Suprapubic skin (tissue), 4 donors: ENCODE data around the gene ITPR2.

ENCODE experiments used
- EP300 ChIP-seq: sonication (generic); formaldehyde crosslinking; IDR thresholded peaks from one replicate; pipeline ENCODE4 v1.6.1; 2017; ENCODE audit warnings: antibody characterized with exemption
- POLR2A ChIP-seq, 2 donors: fragments of 450-650 bp; IDR thresholded peaks; one replicate each; pipeline ENCODE4 v1.6.1; 2017; ENCODE audit warnings: antibody characterized with exemption in 2 of 2, mild to moderate bottlenecking in 2 of 2, moderate library complexity in 2 of 2
- POLR2AphosphoS5 ChIP-seq, 3 donors: sonication (generic); formaldehyde crosslinking; IDR thresholded peaks; one replicate each; pipeline ENCODE4 v1.6.1; 2017; ENCODE audit warnings: antibody characterized with exemption in 3 of 3
- TF ChIP-seq, protein P1 (sequence below), 2 donors: fragments of 200-600 bp in 1 of 2; fragments of 450-650 bp in 1 of 2; sonication (generic) in 1 of 2; IDR thresholded peaks; one replicate each; pipeline ENCODE4 v1.5.1; 2016 to 2019; ENCODE audit warnings: antibody characterized with exemption in 2 of 2, mild to moderate bottlenecking in 1 of 2, moderate library complexity in 1 of 2

DNA sequence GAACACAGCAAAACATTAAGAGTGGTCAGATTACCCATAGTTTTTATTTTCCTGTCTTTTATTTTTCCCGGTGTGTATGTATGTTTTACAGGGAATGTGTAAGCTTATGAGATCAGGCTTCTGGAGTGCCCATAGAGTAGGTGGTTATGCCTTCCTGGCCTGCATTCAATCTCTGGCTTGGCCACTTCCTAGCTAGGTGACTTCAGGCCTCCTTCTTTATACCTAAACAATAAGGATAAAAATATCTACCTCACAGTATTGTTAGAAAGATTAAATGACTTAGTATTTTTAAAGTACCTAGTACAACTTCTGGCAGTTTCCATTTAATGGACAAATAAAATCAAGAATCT lies 42.4 kb downstream of the ITPR2 start:
- TF ChIP-seq POLR2A (IDR thresholded peaks at IDR 0.05) (no peak), EP300 (no peak), POLR2AphosphoS5 (IDR thresholded peaks at IDR 0.05) (no peak)
- TF ChIP-seq, protein P1, sequence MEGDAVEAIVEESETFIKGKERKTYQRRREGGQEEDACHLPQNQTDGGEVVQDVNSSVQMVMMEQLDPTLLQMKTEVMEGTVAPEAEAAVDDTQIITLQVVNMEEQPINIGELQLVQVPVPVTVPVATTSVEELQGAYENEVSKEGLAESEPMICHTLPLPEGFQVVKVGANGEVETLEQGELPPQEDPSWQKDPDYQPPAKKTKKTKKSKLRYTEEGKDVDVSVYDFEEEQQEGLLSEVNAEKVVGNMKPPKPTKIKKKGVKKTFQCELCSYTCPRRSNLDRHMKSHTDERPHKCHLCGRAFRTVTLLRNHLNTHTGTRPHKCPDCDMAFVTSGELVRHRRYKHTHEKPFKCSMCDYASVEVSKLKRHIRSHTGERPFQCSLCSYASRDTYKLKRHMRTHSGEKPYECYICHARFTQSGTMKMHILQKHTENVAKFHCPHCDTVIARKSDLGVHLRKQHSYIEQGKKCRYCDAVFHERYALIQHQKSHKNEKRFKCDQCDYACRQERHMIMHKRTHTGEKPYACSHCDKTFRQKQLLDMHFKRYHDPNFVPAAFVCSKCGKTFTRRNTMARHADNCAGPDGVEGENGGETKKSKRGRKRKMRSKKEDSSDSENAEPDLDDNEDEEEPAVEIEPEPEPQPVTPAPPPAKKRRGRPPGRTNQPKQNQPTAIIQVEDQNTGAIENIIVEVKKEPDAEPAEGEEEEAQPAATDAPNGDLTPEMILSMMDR (IDR thresholded peaks at IDR 0.05): no peak
